HEK293T (cell line): Measurements from ENCODE around the gene ATP9B.

Experiments used
- CTCF ChIA-PET: fragments of 350-600 bp; formaldehyde crosslinking; extraction: SDS; loops from one replicate; lab custom pipeline; 2021; ENCODE audit warnings: antibody characterized with exemption, inconsistent platforms; lab: Yijun Ruan, JAX
- POLR2A ChIA-PET: fragments of 350-600 bp; formaldehyde crosslinking; extraction: SDS; loops from one replicate; lab custom pipeline; 2020; ENCODE audit warnings: antibody characterized with exemption, inconsistent platforms; lab: Yijun Ruan, JAX
- DNase-seq: peaks from one replicate; pipeline ENCODE4 v3.0.0; 2012; ENCODE audit warnings: mixed read lengths; ENCODE audit errors: extremely low spot score
- ARNT ChIP-seq: fragments of 450-650 bp; IDR thresholded peaks from 2 replicates; pipeline ENCODE4 v1.6.1; 2017; ENCODE audit warnings: mild to moderate bottlenecking
- BHLHE40 ChIP-seq: fragments of 450-650 bp; IDR thresholded peaks from 2 replicates; pipeline ENCODE4 v1.6.1; 2016; ENCODE audit warnings: mild to moderate bottlenecking, moderate library complexity, borderline replicate concordance
- CTBP1 ChIP-seq: fragments of 450-650 bp; IDR thresholded peaks from 2 replicates; pipeline ENCODE4 v1.6.1; 2016; ENCODE audit warnings: borderline replicate concordance
- ELF4 ChIP-seq: fragments of 450-650 bp; IDR thresholded peaks from 2 replicates; pipeline ENCODE4 v1.6.1; 2017; ENCODE audit warnings: antibody characterized with exemption
- FOXA1 ChIP-seq: fragments of 450-650 bp; IDR thresholded peaks from 2 replicates; pipeline ENCODE4 v1.6.1; 2016; ENCODE audit warnings: mild to moderate bottlenecking
- FOXK2 ChIP-seq: fragments of 450-650 bp; IDR thresholded peaks from 2 replicates; pipeline ENCODE4 v1.6.1; 2016; ENCODE audit warnings: mild to moderate bottlenecking
- FOXM1 ChIP-seq: fragments of 450-650 bp; IDR thresholded peaks from 2 replicates; pipeline ENCODE4 v1.6.1; 2017; ENCODE audit warnings: mild to moderate bottlenecking, borderline replicate concordance
- HDGF ChIP-seq: fragments of 450-650 bp; IDR thresholded peaks from 2 replicates; pipeline ENCODE4 v1.6.1; 2017; ENCODE audit warnings: antibody characterized with exemption, borderline replicate concordance
- L3MBTL2 ChIP-seq: fragments of 450-650 bp; conservative IDR thresholded peaks from 2 replicates; pipeline ENCODE4 v1.6.1; 2016; ENCODE audit warnings: mild to moderate bottlenecking
- LEF1 ChIP-seq: fragments of 450-650 bp; IDR thresholded peaks from 2 replicates; pipeline ENCODE4 v1.6.1; 2017; ENCODE audit warnings: mild to moderate bottlenecking, borderline replicate concordance
- NFRKB ChIP-seq: fragments of 450-650 bp; IDR thresholded peaks from 2 replicates; pipeline ENCODE4 v1.6.1; 2016; ENCODE audit warnings: mild to moderate bottlenecking, moderate library complexity
- SP1 ChIP-seq: fragments of 450-650 bp; IDR thresholded peaks from 2 replicates; pipeline ENCODE4 v1.6.1; 2017
- SUZ12 ChIP-seq: fragments of 450-650 bp; IDR thresholded peaks from 2 replicates; pipeline ENCODE4 v1.6.1; 2016; ENCODE audit warnings: mild to moderate bottlenecking
- TARDBP ChIP-seq: fragments of 450-650 bp; IDR thresholded peaks from 2 replicates; pipeline ENCODE4 v1.6.1; 2016
- ZNF384 ChIP-seq: fragments of 450-650 bp; IDR thresholded peaks from 2 replicates; pipeline ENCODE4 v1.6.1; 2016
- TF ChIP-seq, protein P1 (sequence below): fragments of 450-650 bp; IDR thresholded peaks from 2 replicates; pipeline ENCODE4 v1.6.1; 2016

Gene ATP9B

DNA sequence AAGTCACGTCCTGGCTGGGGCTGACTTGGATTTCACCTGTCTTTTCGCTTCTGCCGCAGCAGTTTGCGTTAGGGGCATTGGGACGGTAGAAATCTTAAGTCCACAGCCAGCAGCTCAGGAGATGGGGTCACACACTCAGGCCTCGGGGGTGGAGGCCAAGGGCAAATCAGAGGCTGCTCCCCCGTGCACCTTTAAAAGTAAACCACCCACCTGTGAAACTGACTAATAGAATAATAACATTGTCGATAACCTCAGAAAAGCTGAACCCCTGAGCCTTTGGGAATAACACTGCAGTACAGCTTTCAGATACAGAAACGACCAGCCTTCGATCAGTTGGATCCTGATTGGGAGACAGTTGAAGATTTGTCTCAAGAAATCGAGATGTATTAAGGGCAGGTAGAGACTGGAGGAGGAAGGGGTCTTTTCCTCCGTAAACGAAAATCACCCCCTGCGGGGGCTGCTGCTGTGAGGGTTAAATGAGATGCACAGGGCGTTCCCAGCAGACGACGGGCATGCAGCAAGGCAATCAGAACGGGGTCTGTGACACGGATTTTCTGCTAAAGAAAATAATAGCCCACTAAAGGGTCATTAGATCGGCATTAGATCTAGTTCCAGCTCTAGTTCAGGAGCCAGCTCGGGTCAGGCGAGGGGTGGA lies 310.2 kb downstream of the ATP9B start:
- ChIA-PET CTCF (interaction anchor here (0.6 to 1.3 kb wide), 3 partner anchors 17 to 770 kb away, joined by 3 read pairs; no protein-coding TSS in a partner anchor), POLR2A (no interaction called here)
- TF ChIP-seq CTBP1 (no peak), FOXK2 (no peak), SP1 (no peak), L3MBTL2 (no peak), NFRKB (no peak), LEF1 (no peak), TARDBP (no peak), ELF4 (no peak), ARNT (no peak), HDGF (no peak), SUZ12 (no peak)
- TF ChIP-seq, protein P1, sequence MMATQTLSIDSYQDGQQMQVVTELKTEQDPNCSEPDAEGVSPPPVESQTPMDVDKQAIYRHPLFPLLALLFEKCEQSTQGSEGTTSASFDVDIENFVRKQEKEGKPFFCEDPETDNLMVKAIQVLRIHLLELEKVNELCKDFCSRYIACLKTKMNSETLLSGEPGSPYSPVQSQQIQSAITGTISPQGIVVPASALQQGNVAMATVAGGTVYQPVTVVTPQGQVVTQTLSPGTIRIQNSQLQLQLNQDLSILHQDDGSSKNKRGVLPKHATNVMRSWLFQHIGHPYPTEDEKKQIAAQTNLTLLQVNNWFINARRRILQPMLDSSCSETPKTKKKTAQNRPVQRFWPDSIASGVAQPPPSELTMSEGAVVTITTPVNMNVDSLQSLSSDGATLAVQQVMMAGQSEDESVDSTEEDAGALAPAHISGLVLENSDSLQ: no peak
- DNase-seq: no peak

DNA sequence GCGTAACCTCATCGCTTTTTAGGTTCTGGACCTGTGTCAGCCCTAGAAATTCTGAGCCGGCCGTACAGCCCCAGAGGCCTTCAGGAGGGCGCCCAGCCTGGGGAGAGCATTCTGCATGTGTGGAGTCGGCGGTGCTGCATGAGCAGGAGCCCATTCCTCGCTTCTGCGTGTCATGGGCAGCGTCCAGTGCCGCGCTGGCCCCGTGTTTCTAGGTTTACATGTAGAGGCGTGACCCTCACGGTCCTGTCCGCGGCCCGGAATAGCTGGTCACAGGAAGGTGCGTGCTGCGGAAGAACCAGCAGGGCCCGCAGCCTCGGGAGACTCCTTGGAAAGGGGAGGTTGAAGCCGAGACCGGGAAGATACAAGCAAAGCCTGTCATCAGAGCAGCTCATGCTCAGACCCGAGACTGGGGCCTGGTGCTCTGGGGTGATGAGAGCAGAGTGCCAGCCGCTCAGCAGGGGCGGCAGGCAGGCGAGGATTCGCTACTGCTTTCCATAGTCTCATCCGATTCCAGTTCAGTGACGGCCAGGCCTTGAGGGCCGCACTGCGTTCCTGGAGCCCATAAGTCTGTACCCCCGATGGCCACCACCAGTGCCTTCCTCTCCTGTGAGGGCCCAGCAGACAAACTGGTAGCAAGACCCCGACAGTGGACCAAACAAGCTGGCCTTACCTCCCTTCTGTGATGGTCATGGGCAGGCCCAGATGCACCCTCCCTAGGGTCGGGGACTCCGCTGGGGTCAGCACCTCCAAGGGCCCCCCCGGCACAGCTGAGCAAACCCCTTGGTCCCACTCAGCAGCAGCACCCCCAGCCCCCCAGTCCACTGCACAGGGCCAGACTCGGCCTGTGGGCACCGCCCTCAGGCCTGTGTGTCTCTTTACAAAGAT lies 311.0 kb downstream of the ATP9B start:
- CTCF ChIA-PET: interaction anchor here (0.7 to 1.3 kb wide), 3 partner anchors 32 to 1701 kb away, joined by 3 to 4 read pairs (median 3); no protein-coding TSS in a partner anchor
- POLR2A ChIA-PET: no interaction called here
- DNase-seq: no peak
- TF ChIP-seq ARNT: no peak
- TF ChIP-seq SUZ12: no peak
- no peak for TF ChIP-seq BHLHE40
- TF ChIP-seq SP1: no peak
- TF ChIP-seq TARDBP: no peak
- no peak for TF ChIP-seq L3MBTL2
- TF ChIP-seq NFRKB: no peak
- no peak for TF ChIP-seq FOXA1
- TF ChIP-seq FOXM1: no peak
- TF ChIP-seq, protein P1: no peak
- TF ChIP-seq FOXK2: no peak
- no peak for TF ChIP-seq CTBP1
- TF ChIP-seq LEF1: no peak
- TF ChIP-seq ZNF384: no peak
- no peak for TF ChIP-seq ELF4

- ChIA-PET POLR2A (no interaction called here), CTCF (interaction anchor here (0.7 to 1.3 kb wide), 3 partner anchors 32 to 1702 kb away, joined by 3 to 4 read pairs (median 3); no protein-coding TSS in a partner anchor)
- TF ChIP-seq HDGF: no peak
- no peak for TF ChIP-seq ZNF384
- TF ChIP-seq CTBP1: no peak
- no peak for TF ChIP-seq FOXK2
- no peak for TF ChIP-seq TARDBP
- no peak for TF ChIP-seq NFRKB
- TF ChIP-seq SUZ12: no peak
- TF ChIP-seq L3MBTL2: no peak
- no peak for TF ChIP-seq ARNT
- TF ChIP-seq SP1: no peak
- TF ChIP-seq FOXM1: no peak
- TF ChIP-seq, protein P1: no peak
- TF ChIP-seq BHLHE40: no peak
- TF ChIP-seq FOXA1: no peak
- TF ChIP-seq LEF1: no peak
- TF ChIP-seq ELF4: no peak
- peak; percentile 67 for DNase-seq
Measured at GRCh38 chr18:79380816-79381806, 311.9 kb downstream of the ATP9B start.

DNA sequence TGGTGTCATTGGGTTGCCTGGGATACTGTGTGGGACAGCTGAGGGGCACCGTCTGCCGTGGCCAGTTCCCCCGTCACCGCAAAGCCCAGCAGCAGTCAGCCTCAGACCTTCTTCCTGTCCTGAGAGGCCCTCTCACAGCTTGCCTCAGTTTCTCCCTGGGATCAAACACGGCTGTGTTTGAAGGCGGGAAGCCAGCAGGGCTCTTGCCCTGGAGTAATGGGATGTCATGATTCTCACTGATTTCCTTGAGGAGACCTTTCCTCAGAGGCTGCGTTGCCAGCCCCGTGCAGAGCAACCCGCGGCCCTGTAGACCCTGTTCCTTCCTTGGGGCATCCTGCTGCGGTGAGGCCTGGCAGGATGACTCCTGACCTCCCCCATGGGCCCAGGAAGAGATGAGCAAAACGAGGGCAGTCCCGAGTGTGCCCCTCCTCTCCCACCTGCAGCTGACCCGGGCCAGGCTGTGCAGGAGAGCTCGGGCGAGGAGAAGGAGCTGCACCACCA lies 312.7 kb downstream of the ATP9B start:
- no peak for DNase-seq
- ChIA-PET CTCF (no interaction called here), POLR2A (no interaction called here)
- TF ChIP-seq HDGF (no peak), FOXA1 (no peak), FOXK2 (no peak), NFRKB (no peak), ARNT (no peak), FOXM1 (no peak), L3MBTL2 (no peak), TARDBP (no peak), ZNF384 (no peak), SP1 (no peak), CTBP1 (no peak), LEF1 (no peak)
- TF ChIP-seq, protein P1: no peak
